ENCODE data around the gene ULK2.

DNA sequence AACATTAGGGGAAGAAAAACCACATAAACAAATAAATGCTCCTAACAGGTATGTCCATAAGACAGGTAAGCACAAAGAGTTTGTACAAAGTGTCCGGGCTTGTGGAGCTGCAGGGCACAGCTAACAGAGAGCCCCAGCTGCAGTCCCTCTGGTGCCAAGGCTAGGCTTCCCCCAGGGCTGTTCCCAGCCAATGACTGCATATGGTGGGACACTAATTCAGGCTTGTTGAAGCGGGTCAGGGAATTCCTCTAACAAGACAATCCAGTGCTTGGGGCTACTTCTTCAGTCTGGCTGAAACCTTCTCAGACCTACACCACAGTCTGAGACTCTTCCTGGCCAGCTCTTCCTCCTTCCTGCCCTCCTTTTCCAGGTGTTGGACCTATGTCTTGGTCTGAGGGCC is 67.9 kb downstream of the ULK2 start:
- TF ChIP-seq POLR2A (IDR thresholded peaks at IDR 0.05) (no peak), EP300 (IDR thresholded peaks at IDR 0.05) (no peak)
- TF ChIP-seq, protein P1, sequence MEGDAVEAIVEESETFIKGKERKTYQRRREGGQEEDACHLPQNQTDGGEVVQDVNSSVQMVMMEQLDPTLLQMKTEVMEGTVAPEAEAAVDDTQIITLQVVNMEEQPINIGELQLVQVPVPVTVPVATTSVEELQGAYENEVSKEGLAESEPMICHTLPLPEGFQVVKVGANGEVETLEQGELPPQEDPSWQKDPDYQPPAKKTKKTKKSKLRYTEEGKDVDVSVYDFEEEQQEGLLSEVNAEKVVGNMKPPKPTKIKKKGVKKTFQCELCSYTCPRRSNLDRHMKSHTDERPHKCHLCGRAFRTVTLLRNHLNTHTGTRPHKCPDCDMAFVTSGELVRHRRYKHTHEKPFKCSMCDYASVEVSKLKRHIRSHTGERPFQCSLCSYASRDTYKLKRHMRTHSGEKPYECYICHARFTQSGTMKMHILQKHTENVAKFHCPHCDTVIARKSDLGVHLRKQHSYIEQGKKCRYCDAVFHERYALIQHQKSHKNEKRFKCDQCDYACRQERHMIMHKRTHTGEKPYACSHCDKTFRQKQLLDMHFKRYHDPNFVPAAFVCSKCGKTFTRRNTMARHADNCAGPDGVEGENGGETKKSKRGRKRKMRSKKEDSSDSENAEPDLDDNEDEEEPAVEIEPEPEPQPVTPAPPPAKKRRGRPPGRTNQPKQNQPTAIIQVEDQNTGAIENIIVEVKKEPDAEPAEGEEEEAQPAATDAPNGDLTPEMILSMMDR (IDR thresholded peaks at IDR 0.05): no peak
